HEK293 (cell line): Measurements from ENCODE around the gene PMM1.
A peak's percentile ranks its signal among the peaks of the same experiment; 100 is the strongest.

Experiments
- GLI2 ChIP-seq: fragments of 450-650 bp; formaldehyde crosslinking; IDR thresholded peaks from 2 replicates; pipeline ENCODE4; 2017; ENCODE audit warnings: missing biosample characterization, missing genetic modification characterization, low read depth, borderline replicate concordance
- MEIS1 ChIP-seq: sonication (generic); formaldehyde crosslinking; IDR thresholded peaks from 2 replicates; pipeline ENCODE4 v1.8.1; 2022; ENCODE audit warnings: missing genetic modification reagents, mild to moderate bottlenecking, borderline replicate concordance
- YY1 ChIP-seq: fragments of 450-650 bp; formaldehyde crosslinking; IDR thresholded peaks from 2 replicates; pipeline ENCODE4 v1.5.1; 2018; ENCODE audit warnings: missing biosample characterization, missing genetic modification characterization
- ZNF140 ChIP-seq: fragments of 450-650 bp; formaldehyde crosslinking; IDR thresholded peaks from 2 replicates; pipeline ENCODE4 v1.5.1; 2016; ENCODE audit warnings: missing biosample characterization, missing genetic modification characterization
- ZNF214 ChIP-seq: fragments of 450-650 bp; formaldehyde crosslinking; IDR thresholded peaks from 2 replicates; pipeline ENCODE4 v1.5.1; 2017; ENCODE audit warnings: missing biosample characterization, mild to moderate bottlenecking, missing genetic modification characterization, borderline replicate concordance
- ZNF221 ChIP-seq: fragments of 450-650 bp; formaldehyde crosslinking; IDR thresholded peaks from 2 replicates; pipeline ENCODE4 v1.5.1; 2017; ENCODE audit warnings: missing biosample characterization, missing genetic modification characterization, borderline replicate concordance
- ZNF473 ChIP-seq: fragments of 450-650 bp; formaldehyde crosslinking; IDR thresholded peaks from 2 replicates; pipeline ENCODE4 v1.5.1; 2017; ENCODE audit warnings: missing biosample characterization, missing genetic modification characterization
- ZNF747 ChIP-seq: fragments of 450-650 bp; formaldehyde crosslinking; IDR thresholded peaks from 2 replicates; pipeline ENCODE4 v1.5.1; 2016; ENCODE audit warnings: missing biosample characterization, missing genetic modification characterization
- TF ChIP-seq, protein P1 (sequence below): fragments of 450-650 bp; formaldehyde crosslinking; IDR thresholded peaks from 2 replicates; pipeline ENCODE4 v1.5.1; 2016; ENCODE audit warnings: missing biosample characterization, missing genetic modification characterization
- TF ChIP-seq, protein P2 (sequence below): fragments of 450-650 bp; formaldehyde crosslinking; IDR thresholded peaks from 2 replicates; pipeline ENCODE4 v1.5.1; 2016; ENCODE audit warnings: missing biosample characterization, missing genetic modification characterization
- TF ChIP-seq, protein P3 (sequence below): fragments of 450-650 bp; IDR thresholded peaks from 2 replicates; pipeline ENCODE4 v1.5.1; 2018; ENCODE audit warnings: missing biosample characterization, mild to moderate bottlenecking, missing genetic modification characterization
- TF ChIP-seq, protein P4 (sequence below): fragments of 450-650 bp; formaldehyde crosslinking; IDR thresholded peaks from 2 replicates; pipeline ENCODE4 v1.5.1; 2017; ENCODE audit warnings: missing biosample characterization, missing genetic modification characterization
- TF ChIP-seq, protein P5 (sequence below): fragments of 450-650 bp; formaldehyde crosslinking; IDR thresholded peaks from 2 replicates; pipeline ENCODE4 v1.5.1; 2017; ENCODE audit warnings: missing biosample characterization, missing genetic modification characterization

DNA sequence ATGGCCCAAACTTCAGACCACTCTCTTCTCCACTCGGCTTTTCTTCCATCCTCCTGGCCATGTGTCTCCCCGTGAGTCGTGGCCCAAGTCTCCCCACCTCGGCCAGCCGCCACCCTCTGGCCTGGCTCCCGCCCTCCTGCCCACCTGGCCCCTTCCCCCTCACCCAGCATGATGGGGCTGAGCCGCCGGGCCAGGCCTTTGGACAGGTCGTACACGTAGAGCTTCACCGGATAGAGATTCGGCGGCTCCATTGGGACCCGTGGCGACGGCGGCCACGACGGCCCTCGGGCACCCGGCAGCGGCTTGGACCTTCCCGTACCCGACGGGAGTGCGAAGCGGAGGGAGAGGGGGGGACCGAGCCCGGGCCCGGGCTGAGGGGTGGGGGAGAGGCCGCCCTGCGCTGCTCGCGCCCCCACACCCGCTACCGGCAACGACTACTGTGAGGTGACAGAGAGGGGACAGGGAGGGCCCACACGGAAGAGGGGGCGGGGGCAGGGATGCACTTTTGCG is 31.0 kb upstream of the PMM1 start, which contains the start of gene DESI1:
- TF ChIP-seq, protein P1, sequence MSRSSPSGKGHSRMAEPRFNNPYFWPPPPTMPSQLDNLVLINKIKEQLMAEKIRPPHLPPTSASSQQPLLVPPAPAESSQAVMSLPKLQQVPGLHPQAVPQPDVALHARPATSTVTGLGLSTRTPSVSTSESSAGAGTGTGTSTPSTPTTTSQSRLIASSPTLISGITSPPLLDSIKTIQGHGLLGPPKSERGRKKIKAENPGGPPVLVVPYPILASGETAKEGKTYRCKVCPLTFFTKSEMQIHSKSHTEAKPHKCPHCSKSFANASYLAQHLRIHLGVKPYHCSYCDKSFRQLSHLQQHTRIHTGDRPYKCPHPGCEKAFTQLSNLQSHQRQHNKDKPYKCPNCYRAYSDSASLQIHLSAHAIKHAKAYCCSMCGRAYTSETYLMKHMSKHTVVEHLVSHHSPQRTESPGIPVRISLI: no peak
- TF ChIP-seq, protein P2, sequence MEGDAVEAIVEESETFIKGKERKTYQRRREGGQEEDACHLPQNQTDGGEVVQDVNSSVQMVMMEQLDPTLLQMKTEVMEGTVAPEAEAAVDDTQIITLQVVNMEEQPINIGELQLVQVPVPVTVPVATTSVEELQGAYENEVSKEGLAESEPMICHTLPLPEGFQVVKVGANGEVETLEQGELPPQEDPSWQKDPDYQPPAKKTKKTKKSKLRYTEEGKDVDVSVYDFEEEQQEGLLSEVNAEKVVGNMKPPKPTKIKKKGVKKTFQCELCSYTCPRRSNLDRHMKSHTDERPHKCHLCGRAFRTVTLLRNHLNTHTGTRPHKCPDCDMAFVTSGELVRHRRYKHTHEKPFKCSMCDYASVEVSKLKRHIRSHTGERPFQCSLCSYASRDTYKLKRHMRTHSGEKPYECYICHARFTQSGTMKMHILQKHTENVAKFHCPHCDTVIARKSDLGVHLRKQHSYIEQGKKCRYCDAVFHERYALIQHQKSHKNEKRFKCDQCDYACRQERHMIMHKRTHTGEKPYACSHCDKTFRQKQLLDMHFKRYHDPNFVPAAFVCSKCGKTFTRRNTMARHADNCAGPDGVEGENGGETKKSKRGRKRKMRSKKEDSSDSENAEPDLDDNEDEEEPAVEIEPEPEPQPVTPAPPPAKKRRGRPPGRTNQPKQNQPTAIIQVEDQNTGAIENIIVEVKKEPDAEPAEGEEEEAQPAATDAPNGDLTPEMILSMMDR (tag by site-specific recombination): peak; percentile 19; the same call in 1 of the 2 replicates
- no peak for TF ChIP-seq ZNF140 (tag by site-specific recombination)
- no peak for TF ChIP-seq ZNF221
- peak; percentile 21; the same call in 1 of the 2 replicates for TF ChIP-seq YY1 (tag by site-specific recombination)
- TF ChIP-seq, protein P3, sequence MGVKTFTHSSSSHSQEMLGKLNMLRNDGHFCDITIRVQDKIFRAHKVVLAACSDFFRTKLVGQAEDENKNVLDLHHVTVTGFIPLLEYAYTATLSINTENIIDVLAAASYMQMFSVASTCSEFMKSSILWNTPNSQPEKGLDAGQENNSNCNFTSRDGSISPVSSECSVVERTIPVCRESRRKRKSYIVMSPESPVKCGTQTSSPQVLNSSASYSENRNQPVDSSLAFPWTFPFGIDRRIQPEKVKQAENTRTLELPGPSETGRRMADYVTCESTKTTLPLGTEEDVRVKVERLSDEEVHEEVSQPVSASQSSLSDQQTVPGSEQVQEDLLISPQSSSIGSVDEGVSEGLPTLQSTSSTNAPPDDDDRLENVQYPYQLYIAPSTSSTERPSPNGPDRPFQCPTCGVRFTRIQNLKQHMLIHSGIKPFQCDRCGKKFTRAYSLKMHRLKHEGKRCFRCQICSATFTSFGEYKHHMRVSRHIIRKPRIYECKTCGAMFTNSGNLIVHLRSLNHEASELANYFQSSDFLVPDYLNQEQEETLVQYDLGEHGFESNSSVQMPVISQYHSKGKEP: no peak
- no peak; the same call in 1 of the 2 replicates for TF ChIP-seq ZNF214
- TF ChIP-seq GLI2 (tag by site-specific recombination): no peak
- TF ChIP-seq MEIS1: no peak
- TF ChIP-seq, protein P4, sequence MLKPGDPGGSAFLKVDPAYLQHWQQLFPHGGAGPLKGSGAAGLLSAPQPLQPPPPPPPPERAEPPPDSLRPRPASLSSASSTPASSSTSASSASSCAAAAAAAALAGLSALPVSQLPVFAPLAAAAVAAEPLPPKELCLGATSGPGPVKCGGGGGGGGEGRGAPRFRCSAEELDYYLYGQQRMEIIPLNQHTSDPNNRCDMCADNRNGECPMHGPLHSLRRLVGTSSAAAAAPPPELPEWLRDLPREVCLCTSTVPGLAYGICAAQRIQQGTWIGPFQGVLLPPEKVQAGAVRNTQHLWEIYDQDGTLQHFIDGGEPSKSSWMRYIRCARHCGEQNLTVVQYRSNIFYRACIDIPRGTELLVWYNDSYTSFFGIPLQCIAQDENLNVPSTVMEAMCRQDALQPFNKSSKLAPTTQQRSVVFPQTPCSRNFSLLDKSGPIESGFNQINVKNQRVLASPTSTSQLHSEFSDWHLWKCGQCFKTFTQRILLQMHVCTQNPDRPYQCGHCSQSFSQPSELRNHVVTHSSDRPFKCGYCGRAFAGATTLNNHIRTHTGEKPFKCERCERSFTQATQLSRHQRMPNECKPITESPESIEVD (tag by site-specific recombination): no peak
- TF ChIP-seq ZNF473 (tag by site-specific recombination): no peak
- TF ChIP-seq, protein P5, sequence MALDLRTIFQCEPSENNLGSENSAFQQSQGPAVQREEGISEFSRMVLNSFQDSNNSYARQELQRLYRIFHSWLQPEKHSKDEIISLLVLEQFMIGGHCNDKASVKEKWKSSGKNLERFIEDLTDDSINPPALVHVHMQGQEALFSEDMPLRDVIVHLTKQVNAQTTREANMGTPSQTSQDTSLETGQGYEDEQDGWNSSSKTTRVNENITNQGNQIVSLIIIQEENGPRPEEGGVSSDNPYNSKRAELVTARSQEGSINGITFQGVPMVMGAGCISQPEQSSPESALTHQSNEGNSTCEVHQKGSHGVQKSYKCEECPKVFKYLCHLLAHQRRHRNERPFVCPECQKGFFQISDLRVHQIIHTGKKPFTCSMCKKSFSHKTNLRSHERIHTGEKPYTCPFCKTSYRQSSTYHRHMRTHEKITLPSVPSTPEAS (tag by site-specific recombination): no peak
- TF ChIP-seq ZNF747: no peak
